ENCODE results near the gene GNAQ. TPM values are rescaled to one million over a fixed set of nuclear protein-coding genes. Genes with fewer than 3 reads are reported as not detected.

The GNAQ gene
- total RNA-seq, 4 donors from 2014 or later: 18.1 to 35.1 (median 24.0) TPM

DNA sequence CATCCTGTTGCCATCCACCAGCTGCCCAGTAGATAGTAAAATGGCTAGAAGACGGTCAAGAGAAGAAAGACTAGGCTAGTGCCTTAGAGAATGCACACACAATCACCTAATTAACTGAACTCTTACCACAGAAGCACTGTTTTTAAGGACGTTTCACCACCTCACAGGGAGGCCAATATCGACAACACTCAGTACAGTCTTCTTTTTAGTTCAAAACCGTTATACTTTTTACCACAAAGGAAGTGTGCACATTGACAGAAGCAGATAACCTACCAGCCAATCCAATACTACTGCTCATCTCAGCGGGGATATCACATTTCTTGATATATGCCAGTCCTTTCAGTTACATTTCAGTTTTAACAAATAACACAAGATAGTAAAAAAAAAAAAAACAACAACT lies 122.3 kb downstream of the GNAQ start:
- 72 to 82% methylated on average over 5 of the region's 5 CpGs for WGBS, 2 donors
- no peaks in the 10 kb centered on the region for H3K9me3 ChIP-seq
- no peaks in the 10 kb centered on the region for H3K27me3 ChIP-seq
- no peak overlapping the region for H3K27ac ChIP-seq
- peaks cover 0 to 36% (median 0%) of the 10 kb centered on the region in 3 donors for H3K4me1 ChIP-seq
- no peak overlapping the region for H3K4me3 ChIP-seq
- TF ChIP-seq, protein P1, sequence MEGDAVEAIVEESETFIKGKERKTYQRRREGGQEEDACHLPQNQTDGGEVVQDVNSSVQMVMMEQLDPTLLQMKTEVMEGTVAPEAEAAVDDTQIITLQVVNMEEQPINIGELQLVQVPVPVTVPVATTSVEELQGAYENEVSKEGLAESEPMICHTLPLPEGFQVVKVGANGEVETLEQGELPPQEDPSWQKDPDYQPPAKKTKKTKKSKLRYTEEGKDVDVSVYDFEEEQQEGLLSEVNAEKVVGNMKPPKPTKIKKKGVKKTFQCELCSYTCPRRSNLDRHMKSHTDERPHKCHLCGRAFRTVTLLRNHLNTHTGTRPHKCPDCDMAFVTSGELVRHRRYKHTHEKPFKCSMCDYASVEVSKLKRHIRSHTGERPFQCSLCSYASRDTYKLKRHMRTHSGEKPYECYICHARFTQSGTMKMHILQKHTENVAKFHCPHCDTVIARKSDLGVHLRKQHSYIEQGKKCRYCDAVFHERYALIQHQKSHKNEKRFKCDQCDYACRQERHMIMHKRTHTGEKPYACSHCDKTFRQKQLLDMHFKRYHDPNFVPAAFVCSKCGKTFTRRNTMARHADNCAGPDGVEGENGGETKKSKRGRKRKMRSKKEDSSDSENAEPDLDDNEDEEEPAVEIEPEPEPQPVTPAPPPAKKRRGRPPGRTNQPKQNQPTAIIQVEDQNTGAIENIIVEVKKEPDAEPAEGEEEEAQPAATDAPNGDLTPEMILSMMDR (IDR thresholded peaks at IDR 0.05): no peak
- no peak for TF ChIP-seq POLR2A (IDR thresholded peaks at IDR 0.05)
- intact Hi-C loops (cut with DNase I): no loop called here
- no peaks in the 10 kb centered on the region for H3K36me3 ChIP-seq
- DNase-seq: no peak

DNA sequence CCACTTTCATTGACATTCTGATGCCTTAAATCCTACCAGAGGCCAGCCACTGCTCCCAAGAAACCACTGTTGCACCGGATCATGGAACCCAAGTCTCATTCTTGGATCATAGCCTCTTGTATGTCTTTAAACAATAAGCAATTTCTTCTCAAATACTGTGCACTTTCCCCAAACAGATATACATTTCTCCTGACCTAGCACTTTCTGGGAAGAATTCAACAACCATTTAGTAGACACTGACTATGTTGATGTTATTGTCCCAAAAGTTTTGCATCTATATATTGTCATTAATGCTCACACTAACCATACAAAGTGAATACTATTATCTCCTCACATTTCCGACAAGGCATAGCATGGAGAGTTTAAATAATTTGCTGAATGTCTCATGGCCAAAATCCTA lies 123.3 kb downstream of the GNAQ start:
- WGBS, 2 donors: 92% methylated on average over 2 of the region's 2 CpGs
- H3K9me3 ChIP-seq: no peaks in the 10 kb centered on the region
- intact Hi-C loops (cut with DNase I): no loop called here
- H3K27ac ChIP-seq: no peak overlapping the region
- H3K4me1 ChIP-seq: peaks cover 0 to 39% (median 0%) of the 10 kb centered on the region in 3 donors
- no peak overlapping the region for H3K4me3 ChIP-seq
- no peaks in the 10 kb centered on the region for H3K36me3 ChIP-seq
- no peak for TF ChIP-seq POLR2A (IDR thresholded peaks at IDR 0.05)
- TF ChIP-seq, protein P1 (IDR thresholded peaks at IDR 0.05): no peak
- DNase-seq: no peak
- H3K27me3 ChIP-seq: no peaks in the 10 kb centered on the region

DNA sequence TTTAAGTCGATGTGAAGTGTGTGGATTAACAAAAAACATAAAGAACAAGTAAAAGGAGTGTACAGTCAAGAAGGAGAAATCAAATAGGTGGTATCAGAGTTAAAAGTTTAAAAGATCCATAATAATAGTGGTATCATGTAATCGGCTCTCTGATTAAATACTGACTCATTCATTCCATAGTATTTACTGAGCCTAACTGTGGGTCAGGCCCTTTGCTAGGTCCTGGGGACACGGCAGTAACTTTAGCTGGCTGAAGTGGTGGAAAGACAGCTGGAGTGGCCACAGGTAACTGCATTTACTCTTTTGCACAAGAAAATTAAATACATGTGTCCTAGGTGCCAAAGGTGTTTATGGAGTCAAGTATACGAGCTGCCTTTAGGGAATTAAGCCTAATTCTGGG lies 124.0 kb downstream of the GNAQ start:
- H3K27me3 ChIP-seq: no peaks in the 10 kb centered on the region
- intact Hi-C loops (cut with DNase I): no loop called here

DNA sequence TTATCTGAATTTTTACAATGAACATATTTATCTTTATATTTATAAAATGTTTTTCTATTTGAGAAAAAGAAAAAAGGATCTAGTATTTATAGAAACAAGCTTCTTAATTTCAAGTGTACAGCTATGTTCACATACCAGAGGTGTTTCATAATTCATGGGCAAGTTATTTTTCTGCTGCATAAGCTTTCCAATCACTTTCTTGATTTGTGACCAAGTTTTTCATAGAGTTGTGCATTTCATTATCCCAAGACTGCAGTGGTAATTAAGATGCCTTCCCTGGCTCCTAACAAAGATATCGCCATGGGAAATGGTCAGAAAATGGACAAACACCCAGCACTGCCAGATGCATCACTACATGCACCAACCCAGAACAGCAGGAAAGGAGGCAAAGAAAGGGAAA lies 124.6 kb downstream of the GNAQ start:
- no peaks in the 10 kb centered on the region for H3K27me3 ChIP-seq
- H3K36me3 ChIP-seq: no peaks in the 10 kb centered on the region
- H3K4me3 ChIP-seq: no peak overlapping the region
- TF ChIP-seq, protein P1 (IDR thresholded peaks at IDR 0.05): no peak
- no peak for TF ChIP-seq POLR2A (IDR thresholded peaks at IDR 0.05)
- no peak for DNase-seq
- 79 to 86% methylated on average over 1 of the region's 1 CpG for WGBS, 2 donors
- intact Hi-C loops (cut with DNase I): no loop called here
- H3K27ac ChIP-seq: no peak overlapping the region
- H3K9me3 ChIP-seq: no peaks in the 10 kb centered on the region
- H3K4me1 ChIP-seq: peaks cover 0 to 39% (median 0%) of the 10 kb centered on the region in 3 donors

More for the DNA sequence above, 124.0 kb downstream of the GNAQ start:
- WGBS, 2 donors: 47% methylated on average over 4 of the region's 4 CpGs
- H3K4me3 ChIP-seq: no peak overlapping the region
- no peaks in the 10 kb centered on the region for H3K9me3 ChIP-seq
- no peak for DNase-seq
- TF ChIP-seq POLR2A (IDR thresholded peaks at IDR 0.05): no peak
- TF ChIP-seq, protein P1 (IDR thresholded peaks at IDR 0.05): no peak
- H3K27ac ChIP-seq: no peak overlapping the region
- H3K36me3 ChIP-seq: no peaks in the 10 kb centered on the region
- H3K4me1 ChIP-seq: peaks cover 0 to 39% (median 0%) of the 10 kb centered on the region in 3 donors

DNA sequence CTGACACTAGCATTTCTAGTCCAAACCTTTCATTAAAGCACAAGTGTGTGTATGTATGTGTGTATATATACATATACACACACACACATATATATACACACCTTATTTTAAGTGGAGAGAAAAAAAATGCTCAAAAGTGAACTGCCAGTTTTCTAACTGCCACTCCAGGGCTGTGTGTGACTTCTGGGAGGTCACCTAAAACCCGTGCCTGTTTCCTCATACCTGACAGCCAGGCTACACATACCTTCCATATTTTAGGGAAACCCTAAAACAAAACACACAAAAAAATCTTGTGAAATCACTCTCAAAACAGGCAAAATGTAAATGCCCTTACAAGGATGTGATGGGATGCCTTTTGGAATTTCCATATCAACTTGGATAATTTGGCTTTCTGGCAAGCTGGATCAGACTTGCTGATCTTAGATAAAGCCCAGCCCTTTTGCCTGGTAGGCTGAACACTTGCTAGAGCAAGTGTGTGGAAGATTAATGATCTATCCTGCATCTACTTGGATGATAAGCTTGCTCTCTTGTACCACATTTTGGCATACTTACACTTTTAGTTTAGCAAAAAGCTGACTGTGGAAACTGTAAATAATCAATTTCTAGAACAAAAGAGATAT lies 127.8 kb downstream of the GNAQ start:
- H3K9me3 ChIP-seq: no peaks in the 10 kb centered on the region
- WGBS, 2 donors: 13 to 65% methylated on average over 1 of the region's 1 CpG
- H3K27me3 ChIP-seq: no peaks in the 10 kb centered on the region
- H3K4me3 ChIP-seq: no peak overlapping the region
- DNase-seq: no peak
- peaks cover 0 to 28% (median 6%) of the 10 kb centered on the region in 3 donors for H3K4me1 ChIP-seq
- H3K36me3 ChIP-seq: peaks cover 0 to 3% (median 0%) of the 10 kb centered on the region in 3 donors
- TF ChIP-seq POLR2A (IDR thresholded peaks at IDR 0.05): no peak
- TF ChIP-seq, protein P1 (IDR thresholded peaks at IDR 0.05): no peak
- intact Hi-C loops (cut with DNase I): no loop called here
- H3K27ac ChIP-seq: no peak overlapping the region
